CD14-positive monocyte (primary cell): ENCODE measurements around the gene RAB3C. TPM values are rescaled to one million over a fixed set of nuclear protein-coding genes. Genes with fewer than 3 reads are reported as not detected.

Experiments used
- DNase-seq, 3 donors: peaks; one replicate each; pipeline ENCODE4 v3.0.0-alpha.2; 2011 to 2022
- H2AFZ ChIP-seq: 2 replicates; pipeline ENCODE4 v1.6.0; 2012; ENCODE audit warnings: mild to moderate bottlenecking, low read depth, low read length, inconsistent platforms; ENCODE audit not compliant: insufficient read depth, poor library complexity, severe bottlenecking
- H3K27ac ChIP-seq, 2 donors: 1 replicate in 1 of 2; 2 replicates in 1 of 2; pipeline ENCODE4 v1.5.1; 2012 to 2013; ENCODE audit warnings: low read length in 2 of 2, control low read depth in 1 of 2, inconsistent platforms in 1 of 2, low read depth in 1 of 2, mild to moderate bottlenecking in 1 of 2
- H3K27me3 ChIP-seq, 2 donors: one replicate each; pipeline versions ENCODE4 v1.6.0 to v1.6.1; 2011 to 2013; ENCODE audit warnings: low read length in 2 of 2; ENCODE audit not compliant: control insufficient read depth in 2 of 2, insufficient read depth in 2 of 2
- H3K36me3 ChIP-seq, 2 donors: replicated peaks in 1 of 2; 1 replicate in 1 of 2; 2 replicates in 1 of 2; pipeline versions ENCODE4 v1.5.1 to v1.6.1; 2012 to 2013; ENCODE audit warnings: low read length in 2 of 2, control low read depth in 1 of 2, inconsistent platforms in 1 of 2, mild to moderate bottlenecking in 1 of 2; ENCODE audit not compliant: insufficient read depth in 2 of 2, control insufficient read depth in 1 of 2
- H3K4me1 ChIP-seq, 2 donors: 1 replicate in 1 of 2; 2 replicates in 1 of 2; pipeline versions ENCODE4 v1.5.1 to v1.6.1; 2012 to 2013; ENCODE audit warnings: low read length in 2 of 2, control low read depth in 1 of 2, inconsistent platforms in 1 of 2, mild to moderate bottlenecking in 1 of 2, moderate library complexity in 1 of 2; ENCODE audit not compliant: insufficient read depth in 2 of 2, control insufficient read depth in 1 of 2
- H3K4me2 ChIP-seq: replicated peaks from 2 replicates; pipeline ENCODE3; 2012; ENCODE audit warnings: low read length, moderate library complexity, mild to moderate bottlenecking; ENCODE audit not compliant: poor library complexity, severe bottlenecking; ENCODE audit errors: extremely low read depth
- H3K4me3 ChIP-seq, 3 experiments: fragments of 200-600 bp in 1 of 3; sonication (generic) in 1 of 3; replicated peaks in 1 of 3; 1 replicate in 2 of 3; 2 replicates in 1 of 3; pipeline ENCODE4 v1.5.1; 2011 to 2013; ENCODE audit warnings: low read length in 3 of 3, mild to moderate bottlenecking in 3 of 3, control low read depth in 2 of 3, low read depth in 2 of 3, inconsistent platforms in 1 of 3, moderate library complexity in 1 of 3
- H3K79me2 ChIP-seq: 2 replicates; pipeline ENCODE4 v1.6.0; 2012; ENCODE audit warnings: mild to moderate bottlenecking, control low read depth, inconsistent platforms, low read length, moderate library complexity; ENCODE audit not compliant: insufficient read depth
- H3K9ac ChIP-seq: 2 replicates; pipeline ENCODE4 v1.6.0; 2017; ENCODE audit warnings: low read length, mild to moderate bottlenecking; ENCODE audit not compliant: insufficient read depth, poor library complexity, severe bottlenecking
- H3K9me3 ChIP-seq, 2 donors: replicated peaks in 1 of 2; 1 replicate in 1 of 2; 2 replicates in 1 of 2; pipeline versions ENCODE4 v1.5.1 to v1.6.1; 2012 to 2013; ENCODE audit warnings: low read length in 2 of 2, control low read depth in 1 of 2; ENCODE audit not compliant: control insufficient read depth in 1 of 2, insufficient read depth in 1 of 2
- H4K20me1 ChIP-seq: 2 replicates; pipeline ENCODE4 v1.6.0; 2012; ENCODE audit warnings: mild to moderate bottlenecking, low read length, control low read depth, moderate library complexity; ENCODE audit not compliant: insufficient read depth
- H3K27ac Mint-ChIP-seq, 7 donors: one replicate each; pipeline ENCODE4 v1.8.0; 2020; ENCODE audit warnings: mild to moderate bottlenecking in 7 of 7, mixed read lengths in 7 of 7, moderate library complexity in 6 of 7, inconsistent platforms in 2 of 7
- H3K27me3 Mint-ChIP-seq, 3 donors: one replicate each; pipeline ENCODE4 v1.8.0; 2021 to 2022; ENCODE audit warnings: low read depth in 3 of 3, mild to moderate bottlenecking in 3 of 3, mixed read lengths in 3 of 3, moderate library complexity in 3 of 3, inconsistent platforms in 1 of 3
- H3K36me3 Mint-ChIP-seq, 2 donors: one replicate each; pipeline ENCODE4 v1.8.0; 2020; ENCODE audit warnings: mixed read lengths in 2 of 2, inconsistent platforms in 1 of 2, mild to moderate bottlenecking in 1 of 2
- H3K4me1 Mint-ChIP-seq: one replicate; pipeline ENCODE4 v1.8.0; 2020; ENCODE audit warnings: mild to moderate bottlenecking, mixed read lengths
- H3K4me3 Mint-ChIP-seq, 2 donors: one replicate each; pipeline ENCODE4 v1.8.0; 2020; ENCODE audit warnings: mild to moderate bottlenecking in 2 of 2, mixed read lengths in 2 of 2, moderate library complexity in 1 of 2
- H3K9me3 Mint-ChIP-seq, 7 donors: one replicate each; pipeline ENCODE4 v1.8.0; 2020 to 2022; ENCODE audit warnings: mixed read lengths in 7 of 7, mild to moderate bottlenecking in 6 of 7, moderate library complexity in 6 of 7, inconsistent platforms in 2 of 7
- CTCF ChIP-seq: fragments of 200-600 bp; IDR thresholded peaks from one replicate; pipeline ENCODE4 v1.8.0; 2022; ENCODE audit warnings: antibody characterized with exemption, mild to moderate bottlenecking
- WGBS: methylation state at CpG from one replicate; pipeline ENCODE4 v1.1.5; 2013; ENCODE audit warnings: missing lambda C conversion rate; ENCODE audit not compliant: insufficient coverage; 5-methylcytosine and 5-hydroxymethylcytosine counted together
- intact Hi-C, 2 donors: fragments of 100-400 bp; cut with micrococcal nuclease; formaldehyde crosslinking; loops; one replicate each; pipeline versions ENCODE4 v1.15.0 to v1.15.1; 2023
- polyA plus RNA-seq, 3 donors: library from polyadenylated mRNA; depleted of rRNA in 1 of 3; unstranded in 2 of 3; stranded (reverse) in 1 of 3; fragments of 300-500 nt in 2 of 3; fragments of >200 nt in 1 of 3; fragmentation: Illumina TruSeq in 2 of 3; gene quantifications; 1 replicate in 2 of 3; 2 replicates in 1 of 3; pipeline ENCODE4 v1.2.3, GENCODE V29; 2012 to 2021

The RAB3C gene
- polyA plus RNA-seq, 3 donors = under 0.01 to 0.81 TPM; not detected in 1

- H3K36me3 ChIP-seq = no peaks in the 10 kb centered on the region
- no peak for DNase-seq
- Mint-ChIP-seq H3K27me3 (peaks cover 0 to 2% (median 1%) of the 10 kb centered on the region in 3 donors), H3K4me1 (no peaks in the 10 kb centered on the region), H3K27ac (no peak overlapping the region), H3K36me3 (no peaks in the 10 kb centered on the region), H3K4me3 (no peak overlapping the region), H3K9me3 (peaks cover 0 to 2% (median 0%) of the 10 kb centered on the region in 7 donors)
- intact Hi-C loops = no loop called here
- no peak overlapping the region for H3K4me2 ChIP-seq
- H2AFZ ChIP-seq = no peak overlapping the region
- H3K27ac ChIP-seq = no peak overlapping the region
- H4K20me1 ChIP-seq = no peaks in the 10 kb centered on the region
- no peaks in the 10 kb centered on the region for H3K4me1 ChIP-seq
- no peak for TF ChIP-seq CTCF
- H3K79me2 ChIP-seq = no peaks in the 10 kb centered on the region
- no CpG with 5 or more reads among the region's 2 CpGs for WGBS
- no peak overlapping the region for H3K9ac ChIP-seq
- no peaks in the 10 kb centered on the region for H3K27me3 ChIP-seq
- H3K9me3 ChIP-seq = no peaks in the 10 kb centered on the region
- H3K4me3 ChIP-seq = no peak overlapping the region
These were observed 89.6 kb downstream of the RAB3C start for GRCh38 chr5:58672521-58672920.

GRCh38 chr5:58674070-58674469 is 91.2 kb downstream of the RAB3C start:
- Histone ChIP-seq H3K4me2 (no peak overlapping the region), H3K4me1 (no peaks in the 10 kb centered on the region), H3K4me3 (no peak overlapping the region), H3K9me3 (no peaks in the 10 kb centered on the region), H3K36me3 (no peaks in the 10 kb centered on the region), H4K20me1 (no peaks in the 10 kb centered on the region), H3K9ac (no peak overlapping the region), H3K27ac (no peak overlapping the region), H3K27me3 (no peaks in the 10 kb centered on the region), H3K79me2 (no peaks in the 10 kb centered on the region), H2AFZ (no peak overlapping the region)
- Mint-ChIP-seq H3K36me3 (no peaks in the 10 kb centered on the region), H3K4me3 (no peak overlapping the region), H3K4me1 (no peaks in the 10 kb centered on the region), H3K27ac (no peak overlapping the region), H3K27me3 (peaks cover 0 to 2% (median 1%) of the 10 kb centered on the region in 3 donors), H3K9me3 (peaks cover 0 to 2% (median 0%) of the 10 kb centered on the region in 7 donors)
- intact Hi-C loops = no loop called here
- TF ChIP-seq CTCF = no peak
- 100% methylated on average over 1 of the region's 2 CpGs for WGBS
- no peak for DNase-seq
